Activated B cell treated with CpG ODN at 0.5 μM for 24 hours (primary cell): Measurements from ENCODE around the gene PRRT1B. TPM values are rescaled to one million over a fixed set of nuclear protein-coding genes. Genes with fewer than 3 reads are reported as not detected.

Source experiments
- ATAC-seq: fragments of 200-7000 bp; cut with Tn5 transposase; one replicate; pipeline ENCODE4 v1.10.0; 2021; ENCODE audit warnings: low read depth, mild to moderate bottlenecking, moderate library complexity
- CTCF ChIA-PET: fragments of 350-600 bp; sonication (Branson Sonifier 250); formaldehyde crosslinking; loops from one replicate; lab custom pipeline; 2021; ENCODE audit warnings: antibody characterized with exemption; lab: Charles Lee
- POLR2A ChIA-PET: fragments of 350-600 bp; sonication (Branson Sonifier 250); formaldehyde crosslinking; loops from one replicate; lab custom pipeline; 2021; ENCODE audit warnings: antibody characterized with exemption; lab: Charles Lee
- DNase-seq: peaks from one replicate; pipeline ENCODE4 v3.0.0; 2022
- H3K27ac Mint-ChIP-seq: one replicate; pipeline ENCODE4 v1.8.0; 2020; ENCODE audit warnings: mixed read lengths
- H3K27me3 Mint-ChIP-seq: one replicate; pipeline ENCODE4 v1.8.0; 2021; ENCODE audit warnings: mixed read lengths
- H3K36me3 Mint-ChIP-seq: one replicate; pipeline ENCODE4 v1.8.0; 2021; ENCODE audit warnings: low read depth, mixed read lengths
- H3K4me1 Mint-ChIP-seq: one replicate; pipeline ENCODE4 v1.8.0; 2021; ENCODE audit warnings: mixed read lengths
- H3K4me3 Mint-ChIP-seq: one replicate; pipeline ENCODE4 v1.8.0; 2020; ENCODE audit warnings: mild to moderate bottlenecking, mixed read lengths
- H3K9me3 Mint-ChIP-seq: one replicate; pipeline ENCODE4 v1.8.0; 2020; ENCODE audit warnings: mixed read lengths
- CTCF ChIP-seq: fragments of 200-600 bp; IDR thresholded peaks from one replicate; pipeline ENCODE4 v1.8.0; 2022; ENCODE audit warnings: antibody characterized with exemption, mild to moderate bottlenecking
- intact Hi-C: fragments of 100-400 bp; cut with micrococcal nuclease; formaldehyde crosslinking; loops from one replicate; pipeline ENCODE4 v1.15.1; 2024
- total RNA-seq: library from RNA; stranded (reverse); gene quantifications from 2 replicates; pipeline ENCODE4 v1.2.3, GENCODE V29; 2022

The PRRT1B gene
- total RNA-seq, 1 donor from 2014 or later: not detected

- CTCF ChIA-PET: no interaction called here
- no peak for TF ChIP-seq CTCF
- POLR2A ChIA-PET: no interaction called here
- DNase-seq (no peak), ATAC-seq (no peak)
- Mint-ChIP-seq H3K4me1 (peaks cover 4% of the 10 kb centered on the region), H3K27ac (no peak overlapping the region), H3K9me3 (peaks cover 10% of the 10 kb centered on the region), H3K4me3 (no peak overlapping the region), H3K27me3 (peaks cover 68% of the 10 kb centered on the region), H3K36me3 (no peaks in the 10 kb centered on the region)
- intact Hi-C loops: no loop called here
These were observed 6.7 kb downstream of the PRRT1B start for GRCh38 chr9:131552030-131552429.

- ChIA-PET POLR2A (interaction anchor here (1.0 kb wide), 1 partner anchor 68 kb away, joined by 6 read pairs; no protein-coding TSS in a partner anchor), CTCF (no interaction called here)
- no peaks in the 10 kb centered on the region for H3K36me3 Mint-ChIP-seq
- intact Hi-C loops: no loop called here
- no peak for ATAC-seq
- no peaks in the 10 kb centered on the region for H3K9me3 Mint-ChIP-seq
- TF ChIP-seq CTCF: no peak
- H3K27me3 Mint-ChIP-seq: peaks cover 46% of the 10 kb centered on the region
- no peak for DNase-seq
- H3K4me3 Mint-ChIP-seq: no peak overlapping the region
- no peaks in the 10 kb centered on the region for H3K4me1 Mint-ChIP-seq
- H3K27ac Mint-ChIP-seq: no peak overlapping the region
These were observed 8.9 kb downstream of the PRRT1B start for GRCh38 chr9:131554087-131554842.

- H3K27me3 Mint-ChIP-seq: peaks cover 40% of the 10 kb centered on the region
- CTCF ChIA-PET: no interaction called here
- POLR2A ChIA-PET: no interaction called here
- no peaks in the 10 kb centered on the region for H3K9me3 Mint-ChIP-seq
- ATAC-seq: no peak
- H3K4me3 Mint-ChIP-seq: no peak overlapping the region
- H3K27ac Mint-ChIP-seq: no peak overlapping the region
- no peaks in the 10 kb centered on the region for H3K4me1 Mint-ChIP-seq
- intact Hi-C loops: no loop called here
- H3K36me3 Mint-ChIP-seq: no peaks in the 10 kb centered on the region
- DNase-seq: no peak
- TF ChIP-seq CTCF: no peak
These were observed 9.6 kb downstream of the PRRT1B start for GRCh38 chr9:131554843-131555351.

DNA sequence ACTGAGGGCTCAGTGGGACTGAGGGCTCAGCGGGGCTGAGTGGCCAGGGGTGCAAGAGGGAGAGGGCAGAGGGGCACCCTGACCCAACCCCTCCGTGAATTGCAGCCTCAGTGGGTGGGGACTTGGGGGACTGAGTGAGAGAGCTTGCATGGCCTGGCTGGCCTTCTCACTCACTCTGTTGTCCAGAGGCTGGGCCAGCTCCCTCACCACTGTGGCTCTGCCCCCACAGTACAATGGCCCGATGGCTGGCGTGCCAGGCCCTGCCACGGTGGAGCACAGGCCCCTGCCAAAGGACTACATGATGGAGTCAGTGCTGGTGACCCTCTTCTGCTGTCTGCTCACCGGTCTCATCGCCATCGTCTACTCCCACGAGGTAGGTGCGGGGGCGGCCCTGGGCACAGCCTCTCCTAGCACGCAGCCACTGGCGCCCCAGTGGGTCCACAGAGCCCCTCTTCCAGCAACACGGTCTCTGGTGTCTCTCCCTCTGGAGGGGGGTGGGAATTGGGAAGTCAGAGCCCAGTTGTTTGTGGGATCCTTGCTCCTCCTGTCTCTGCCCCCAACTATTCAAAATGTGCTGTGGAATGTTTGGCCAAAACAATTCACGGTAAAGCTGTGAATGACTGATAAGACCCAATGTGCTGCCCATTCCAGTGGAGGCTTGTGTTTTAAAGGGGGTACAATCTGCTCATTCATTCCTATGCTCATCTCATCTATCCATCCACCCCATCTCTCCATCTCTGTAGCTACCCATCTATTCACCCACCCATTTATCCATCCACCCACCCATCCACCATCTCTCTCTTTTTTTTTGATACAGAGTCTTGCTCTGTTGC is 10.7 kb downstream of the PRRT1B start:
- H3K27me3 Mint-ChIP-seq: peaks cover 36% of the 10 kb centered on the region
- no peak overlapping the region for H3K4me3 Mint-ChIP-seq
- POLR2A ChIA-PET: no interaction called here
- DNase-seq: no peak
- no peaks in the 10 kb centered on the region for H3K4me1 Mint-ChIP-seq
- no peak for TF ChIP-seq CTCF
- H3K36me3 Mint-ChIP-seq: no peaks in the 10 kb centered on the region
- H3K27ac Mint-ChIP-seq: no peak overlapping the region
- intact Hi-C loops: no loop called here
- H3K9me3 Mint-ChIP-seq: peaks cover 2% of the 10 kb centered on the region
- ATAC-seq: no peak
- CTCF ChIA-PET: no interaction called here
